H1 (cell line): ENCODE results near the gene EVI2A. TPM values are rescaled to one million over a fixed set of nuclear protein-coding genes. Genes with fewer than 3 reads are reported as not detected.

Experiments used
- CTCF ChIA-PET: fragments of 300-600 bp; sonication (Branson Sonifier 250); formaldehyde crosslinking; loops from one replicate; lab custom pipeline; 2021; ENCODE audit not compliant: partially characterized antibody; lab: Charles Lee
- POLR2A ChIA-PET: fragments of 300-600 bp; sonication (Branson Sonifier 250); formaldehyde crosslinking; loops from one replicate; lab custom pipeline; 2021; ENCODE audit warnings: inconsistent platforms; ENCODE audit not compliant: partially characterized antibody; lab: Charles Lee
- DNase-seq, 2 experiments: peaks; one replicate each; pipeline versions ENCODE4 v3.0.0 to v3.0.0-alpha.2; 2010 to 2022; ENCODE audit warnings: low spot score in 2 of 2, low read depth in 1 of 2, mixed read lengths in 1 of 2
- FAIRE-seq: peaks from 2 replicates; lab custom pipeline; 2011; peaks lifted over from hg19 to GRCh38; lab: Jason Lieb, UNC
- H2AFZ ChIP-seq: 2 replicates; pipeline ENCODE4 v1.8.1; 2012; ENCODE audit warnings: low read length, inconsistent platforms
- H2AK5ac ChIP-seq: 2 replicates; pipeline ENCODE4 v1.6.1; 2013; ENCODE audit warnings: low read depth, low read length
- H2BK120ac ChIP-seq: replicated peaks from 2 replicates; pipeline ENCODE3; 2013; ENCODE audit warnings: low read depth, low read length, inconsistent platforms
- H2BK12ac ChIP-seq: 2 replicates; pipeline ENCODE4 v1.6.1; 2013; ENCODE audit warnings: low read depth, low read length
- H2BK15ac ChIP-seq: 2 replicates; pipeline ENCODE4 v1.6.1; 2013; ENCODE audit warnings: low read length
- H2BK20ac ChIP-seq: 2 replicates; pipeline ENCODE4 v1.6.1; 2013; ENCODE audit warnings: low read length
- H2BK5ac ChIP-seq: 2 replicates; pipeline ENCODE4 v1.6.1; 2013; ENCODE audit warnings: low read depth, low read length
- H3K14ac ChIP-seq: 2 replicates; pipeline ENCODE4 v1.6.1; 2013; ENCODE audit warnings: inconsistent platforms; ENCODE audit not compliant: insufficient read length
- H3K18ac ChIP-seq: 2 replicates; pipeline ENCODE4 v1.6.1; 2013; ENCODE audit warnings: low read length; ENCODE audit errors: extremely low read depth
- H3K23ac ChIP-seq: 2 replicates; pipeline ENCODE4 v1.6.1; 2013; ENCODE audit warnings: inconsistent platforms; ENCODE audit not compliant: insufficient read length
- H3K23me2 ChIP-seq: 2 replicates; pipeline ENCODE4 v1.6.1; 2013; ENCODE audit warnings: low read depth, low read length
- H3K27ac ChIP-seq: 2 replicates; pipeline ENCODE4 v1.6.1; 2011; ENCODE audit warnings: low read depth, low read length, inconsistent platforms
- H3K27me3 ChIP-seq, 4 experiments: replicated peaks in 1 of 4; 1 replicate in 1 of 4; 2 replicates in 3 of 4; pipeline versions ENCODE4 v1.6.1 to v1.8.1; 2011 to 2013; ENCODE audit warnings: low read length in 3 of 4, mild to moderate bottlenecking in 3 of 4, inconsistent platforms in 2 of 4, mixed read lengths in 2 of 4, moderate library complexity in 1 of 4; ENCODE audit not compliant: control insufficient read depth in 3 of 4, insufficient read depth in 3 of 4; ENCODE audit errors: extremely low read depth in 1 of 4
- H3K36me3 ChIP-seq, 4 experiments: 2 replicates each; pipeline versions ENCODE4 v1.6.1 to v1.8.1; 2011 to 2013; ENCODE audit warnings: mild to moderate bottlenecking in 4 of 4, low read length in 3 of 4, moderate library complexity in 2 of 4, control low read depth in 1 of 4, inconsistent platforms in 1 of 4; ENCODE audit not compliant: insufficient read depth in 4 of 4, control insufficient read depth in 2 of 4
- H3K4ac ChIP-seq: replicated peaks from 2 replicates; pipeline ENCODE3; 2013; ENCODE audit warnings: low read length, low read depth, mixed read lengths, inconsistent platforms; ENCODE audit not compliant: insufficient read length
- H3K4me1 ChIP-seq, 4 experiments: replicated peaks in 1 of 4; 1 replicate in 1 of 4; 2 replicates in 3 of 4; pipeline versions ENCODE4 v1.6.1 to v1.8.1; 2011 to 2013; ENCODE audit warnings: low read length in 3 of 4, inconsistent platforms in 2 of 4, mixed read lengths in 1 of 4; ENCODE audit not compliant: insufficient read depth in 4 of 4, control insufficient read depth in 3 of 4
- H3K4me2 ChIP-seq, 2 experiments: 2 replicates each; pipeline versions ENCODE4 v1.6.1 to v1.8.1; 2011 to 2013; ENCODE audit warnings: low read depth in 2 of 2, low read length in 2 of 2, control low read depth in 1 of 2, inconsistent platforms in 1 of 2, mild to moderate bottlenecking in 1 of 2; ENCODE audit not compliant: insufficient read depth in 1 of 2
- H3K4me3 ChIP-seq, 4 experiments: fragments of 200-600, 300-600 bp in 1 of 4; sonication (generic), shearing (Covaris generic), sonication (Bioruptor Twin) in 1 of 4; 2 replicates each; pipeline versions ENCODE4 v1.5.1 to v1.8.1; 2011 to 2016; ENCODE audit warnings: low read length in 4 of 4, low read depth in 3 of 4, control low read depth in 2 of 4, inconsistent platforms in 2 of 4, mild to moderate bottlenecking in 2 of 4, mixed read lengths in 1 of 4, moderate library complexity in 1 of 4; ENCODE audit not compliant: insufficient read depth in 2 of 4; ENCODE audit errors: extremely low read depth in 1 of 4
- H3K56ac ChIP-seq: replicated peaks from 2 replicates; pipeline ENCODE3; 2013; ENCODE audit warnings: low read depth, mild to moderate bottlenecking, mixed read lengths, low read length, inconsistent platforms; ENCODE audit not compliant: insufficient read length
- H3K79me1 ChIP-seq: 2 replicates; pipeline ENCODE4 v1.6.1; 2013; ENCODE audit warnings: low read depth, low read length, control low read depth
- H3K79me2 ChIP-seq, 2 experiments: 2 replicates each; pipeline versions ENCODE4 v1.6.1 to v1.8.1; 2012 to 2013; ENCODE audit warnings: low read length in 2 of 2, mild to moderate bottlenecking in 2 of 2, inconsistent platforms in 1 of 2; ENCODE audit not compliant: insufficient read depth in 2 of 2, control insufficient read depth in 1 of 2
- H3K9ac ChIP-seq, 4 experiments: replicated peaks in 1 of 4; 1 replicate in 1 of 4; 2 replicates in 3 of 4; pipeline versions ENCODE4 v1.6.1 to v1.8.1; 2011 to 2013; ENCODE audit warnings: low read depth in 3 of 4, low read length in 3 of 4, control low read depth in 2 of 4, mild to moderate bottlenecking in 2 of 4, moderate library complexity in 2 of 4, inconsistent platforms in 1 of 4; ENCODE audit errors: extremely low read depth in 1 of 4
- H3K9me3 ChIP-seq, 2 experiments: 2 replicates each; pipeline versions ENCODE4 v1.6.1 to v1.8.1; 2012 to 2013; ENCODE audit warnings: mild to moderate bottlenecking in 2 of 2, moderate library complexity in 2 of 2, control low read depth in 1 of 2, inconsistent platforms in 1 of 2, low read depth in 1 of 2, low read length in 1 of 2, mixed read lengths in 1 of 2; ENCODE audit not compliant: insufficient read depth in 2 of 2
- H4K20me1 ChIP-seq, 2 experiments: replicated peaks in 1 of 2; 2 replicates each; pipeline versions ENCODE3 to v1.8.1; 2011 to 2013; ENCODE audit warnings: inconsistent platforms in 2 of 2, low read length in 2 of 2, mild to moderate bottlenecking in 1 of 2; ENCODE audit not compliant: insufficient read depth in 2 of 2, control insufficient read depth in 1 of 2
- H4K5ac ChIP-seq: 2 replicates; pipeline ENCODE4 v1.6.1; 2013; ENCODE audit warnings: low read length, low read depth, mixed read lengths, inconsistent platforms; ENCODE audit not compliant: insufficient read length
- H4K8ac ChIP-seq: 2 replicates; pipeline ENCODE4 v1.8.0; 2013; ENCODE audit warnings: mild to moderate bottlenecking, moderate library complexity, low read length, inconsistent platforms; ENCODE audit not compliant: insufficient read depth; ENCODE audit errors: extremely low read depth
- H4K91ac ChIP-seq: replicated peaks from 2 replicates; pipeline ENCODE3; 2013; ENCODE audit warnings: low read length, mixed read lengths, inconsistent platforms; ENCODE audit not compliant: insufficient read length
- ASH2L ChIP-seq: fragments of 200-600, 300-600 bp; sonication (generic); IDR thresholded peaks from one replicate; pipeline ENCODE4 v1.7.1; 2017; ENCODE audit warnings: low read length
- CBX5 ChIP-seq: fragments of 300-800, 300-1000 bp; sonication (generic); IDR thresholded peaks from 2 replicates; pipeline ENCODE4 v1.7.1; 2016; ENCODE audit warnings: antibody characterized with exemption, low read length, low read depth
- CBX8 ChIP-seq: fragments of 300-800, 300-1000 bp; sonication (generic); IDR thresholded peaks from 2 replicates; pipeline ENCODE4 v1.7.1; 2016; ENCODE audit warnings: low read depth, low read length, borderline replicate concordance
- CHD1 ChIP-seq: IDR thresholded peaks from 2 replicates; pipeline ENCODE4 v1.6.1; 2012; ENCODE audit warnings: low read depth, low read length, improper control_type of control experiment
- HDAC6 ChIP-seq: IDR thresholded peaks from one replicate; pipeline ENCODE4 v1.7.1; 2012; ENCODE audit warnings: low read depth, mild to moderate bottlenecking, inconsistent platforms, low read length, moderate library complexity
- JUND ChIP-seq: IDR thresholded peaks from 2 replicates; pipeline ENCODE4 v1.6.1; 2011; ENCODE audit warnings: mild to moderate bottlenecking, improper control_type of control experiment, low read length
- MAFK ChIP-seq: IDR thresholded peaks from 2 replicates; pipeline ENCODE4 v1.6.1; 2012; ENCODE audit warnings: low read depth, mild to moderate bottlenecking, improper control_type of control experiment, low read length
- RNF2 ChIP-seq: fragments of 200-900, 300-1000 bp; sonication (generic); IDR thresholded peaks from 2 replicates; pipeline ENCODE4 v1.7.1; 2016; ENCODE audit warnings: borderline replicate concordance, low read depth, mild to moderate bottlenecking, antibody characterized with exemption, low read length; ENCODE audit not compliant: poor library complexity, severe bottlenecking; ENCODE audit errors: missing control alignments
- SIRT6 ChIP-seq: IDR thresholded peaks from one replicate; pipeline ENCODE4 v1.7.1; 2012; ENCODE audit warnings: low read length, inconsistent platforms
- SRF ChIP-seq: IDR thresholded peaks from 2 replicates; pipeline ENCODE4 v1.6.1; 2011; ENCODE audit warnings: mild to moderate bottlenecking, low read depth, low read length, moderate library complexity
- polyA plus RNA-seq, 7 experiments: library from polyadenylated mRNA; depleted of rRNA in 3 of 7; stranded (reverse) in 5 of 7; unstranded in 2 of 7; fragments of >200 nt in 5 of 7; fragments of 200-250 nt in 2 of 7; gene quantifications; 1 replicate in 5 of 7; 2 replicates in 1 of 7; 4 replicates in 1 of 7; pipeline versions ENCODE4 v1.2.1 to v1.2.3, GENCODE V29; 2011 to 2013; ENCODE audit warnings: missing spikeins in 2 of 7, mixed read lengths in 2 of 7
- total RNA-seq: library from RNA; stranded (reverse); fragmentation: NEBNext Ultra II Directional; extraction: Animal tissue kit (Norgen Biotek cat#: 25700); gene quantifications from 2 replicates; pipeline ENCODE4 v1.2.1, GENCODE V29; 2021

The EVI2A gene
- total and polyA plus RNA-seq, 2 of the 8 experiments (the other 6 are each of a cell fraction or from before 2014, with no cell fraction given): not detected

DNA sequence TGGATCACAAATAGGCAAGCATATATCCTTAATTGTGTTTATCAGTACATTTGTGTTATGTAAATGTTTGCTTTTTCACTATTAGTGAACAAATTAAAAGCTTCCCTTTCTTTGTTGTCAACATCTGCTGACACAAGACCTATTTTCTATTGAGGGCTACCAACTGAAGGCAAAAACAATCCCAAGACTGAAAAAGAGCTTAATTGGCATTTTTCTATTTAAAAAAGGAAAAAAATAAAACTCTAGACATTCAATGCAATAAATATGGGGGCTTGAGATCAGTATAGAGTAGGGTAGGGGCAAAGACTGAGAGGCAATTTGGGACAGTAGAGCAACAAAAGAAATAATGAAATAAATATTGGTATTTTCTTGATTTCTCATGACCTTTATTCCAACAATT is 48.6 kb downstream of the EVI2A start:
- H3K18ac ChIP-seq: no peak overlapping the region
- POLR2A ChIA-PET: no interaction called here
- H2AFZ ChIP-seq: no peak overlapping the region

More for the DNA sequence above, 48.6 kb downstream of the EVI2A start:
- no peaks in the 10 kb centered on the region for H3K23me2 ChIP-seq
- FAIRE-seq: no peak
- no peak overlapping the region for H2BK120ac ChIP-seq
- H2BK20ac ChIP-seq: no peak overlapping the region
- H4K91ac ChIP-seq: no peak overlapping the region
- H3K4ac ChIP-seq: no peak overlapping the region
- no peak overlapping the region for H3K27ac ChIP-seq
- TF ChIP-seq SIRT6 (no peak), HDAC6 (no peak), RNF2 (no peak), CBX5 (no peak), CBX8 (no peak), SRF (no peak), JUND (no peak), MAFK (no peak), ASH2L (no peak), CHD1 (no peak)
- no peaks in the 10 kb centered on the region for H3K9me3 ChIP-seq
- H2BK15ac ChIP-seq: no peak overlapping the region
- no peak overlapping the region for H2AK5ac ChIP-seq
- no peak overlapping the region for H3K9ac ChIP-seq
- H4K5ac ChIP-seq: no peak overlapping the region
- 0 out of 8 replicates have a peak, but pooled peaks cover 0 to 6% (median 1%) of the 10 kb centered on the region in 4 experiments for H3K36me3 ChIP-seq
- H3K4me1 ChIP-seq: peaks cover 0 to 4% (median 1%) of the 10 kb centered on the region in 4 experiments; a peak in 4 of 7 replicates
- H3K27me3 ChIP-seq: peaks cover 0 to 1% (median 0%) of the 10 kb centered on the region in 4 experiments; a peak in 1 of 7 replicates
- H3K4me3 ChIP-seq: no peak overlapping the region
- no peak for DNase-seq
- H2BK12ac ChIP-seq: no peak overlapping the region
- H3K56ac ChIP-seq: no peak overlapping the region
- no peaks in the 10 kb centered on the region for H3K79me1 ChIP-seq
- no peaks in the 10 kb centered on the region for H4K20me1 ChIP-seq
- H3K4me2 ChIP-seq: no peak overlapping the region
- H3K79me2 ChIP-seq: no peaks in the 10 kb centered on the region
- no peak overlapping the region for H3K14ac ChIP-seq
- H3K23ac ChIP-seq: no peak overlapping the region
- no peak overlapping the region for H4K8ac ChIP-seq
- CTCF ChIA-PET: no interaction called here
- no peak overlapping the region for H2BK5ac ChIP-seq
